ENCODE results near the gene SLC35B4.

SLC35B4 gene

GRCh38 chr7:134287916-134288659, 28.6 kb downstream of the SLC35B4 start:
- H3K4me3 ChIP-seq (replicated peaks in 1 of 2; ENCODE audit: low read depth in 2 of 2, low read length in 2 of 2), result no peak overlapping the region
- DNase-seq (ENCODE audit: low read depth in 2 of 2), result no peak
- TF ChIP-seq CTCF (IDR thresholded peaks at IDR 0.05; ENCODE audit: low read depth, low read length), result no peak

- no peak for TF ChIP-seq CTCF (IDR thresholded peaks at IDR 0.05; ENCODE audit: low read depth, low read length)
- DNase-seq (ENCODE audit: low read depth in 2 of 2), result no peak
- H3K4me3 ChIP-seq (replicated peaks in 1 of 2; ENCODE audit: low read depth in 2 of 2, low read length in 2 of 2), result no peak overlapping the region
Measured at GRCh38 chr7:134284952-134285351, 31.8 kb downstream of the SLC35B4 start.

GRCh38 chr7:134284011-134284410, 32.7 kb downstream of the SLC35B4 start:
- DNase-seq (ENCODE audit: low read depth in 2 of 2), result no peak
- no peak overlapping the region for H3K4me3 ChIP-seq (replicated peaks in 1 of 2; ENCODE audit: low read depth in 2 of 2, low read length in 2 of 2)
- no peak for TF ChIP-seq CTCF (IDR thresholded peaks at IDR 0.05; ENCODE audit: low read depth, low read length)

GRCh38 chr7:134280508-134280907, 36.2 kb downstream of the SLC35B4 start:
- H3K4me3 ChIP-seq (replicated peaks in 1 of 2; ENCODE audit: low read depth in 2 of 2, low read length in 2 of 2), result no peak overlapping the region
- TF ChIP-seq CTCF (IDR thresholded peaks at IDR 0.05; ENCODE audit: low read depth, low read length), result no peak
- DNase-seq (ENCODE audit: low read depth in 2 of 2), result no peak

GRCh38 chr7:134279898-134280297, 36.8 kb downstream of the SLC35B4 start:
- no peak for TF ChIP-seq CTCF (IDR thresholded peaks at IDR 0.05; ENCODE audit: low read depth, low read length)

GRCh38 chr7:134279336-134279735, 37.4 kb downstream of the SLC35B4 start:
- no peak overlapping the region for H3K4me3 ChIP-seq (replicated peaks in 1 of 2; ENCODE audit: low read depth in 2 of 2, low read length in 2 of 2)
- TF ChIP-seq CTCF (IDR thresholded peaks at IDR 0.05; ENCODE audit: low read depth, low read length), result no peak
- no peak for DNase-seq (ENCODE audit: low read depth in 2 of 2)

More at GRCh38 chr7:134279898-134280297, 36.8 kb downstream of the SLC35B4 start:
- DNase-seq (ENCODE audit: low read depth in 2 of 2), result no peak
- H3K4me3 ChIP-seq (replicated peaks in 1 of 2; ENCODE audit: low read depth in 2 of 2, low read length in 2 of 2), result no peak overlapping the region
